PC-3 (cell line): Measurements from ENCODE around the gene TBC1D12.

ENCODE experiments used
- CTCF ChIP-seq: fragments of 300-600 bp; sonication (generic); conservative IDR thresholded peaks from 2 replicates; pipeline ENCODE4 v1.5.1; 2017; ENCODE audit warnings: antibody characterized with exemption, low read depth, mild to moderate bottlenecking, low read length
- EZH2 ChIP-seq: fragments of 300-600 bp; sonication (generic); IDR thresholded peaks from one replicate; pipeline ENCODE4 v1.6.1; 2017; ENCODE audit warnings: antibody characterized with exemption, mild to moderate bottlenecking, low read length; ENCODE audit not compliant: unreplicated experiment
- EZH2phosphoT487 ChIP-seq: fragments of 300-600 bp; sonication (generic); IDR thresholded peaks from 2 replicates; pipeline ENCODE4 v1.6.1; 2018; ENCODE audit warnings: mild to moderate bottlenecking, antibody characterized with exemption, low read length, borderline replicate concordance

GRCh38 chr10:94361171-94361794, 41.1 kb upstream of the TBC1D12 start:
- TF ChIP-seq CTCF, result no peak
- TF ChIP-seq EZH2phosphoT487, result no peak
- TF ChIP-seq EZH2, result no peak
